GM04504 (cell line): ENCODE results near the gene AP3B1.

ENCODE experiments used
- DNase-seq: peaks from one replicate; pipeline ENCODE4 v3.0.0-alpha.2; 2012; ENCODE audit warnings: low read depth

AP3B1 gene

GRCh38 chr5:78003450-78003849 lies 291.0 kb downstream of the AP3B1 start:
- DNase-seq: no peak

- DNase-seq: no peak
These were observed 291.8 kb downstream of the AP3B1 start for GRCh38 chr5:78002690-78003089.

- DNase-seq: no peak
These were observed 293.3 kb downstream of the AP3B1 start for GRCh38 chr5:78001197-78001596.

GRCh38 chr5:78000191-78000590 lies 294.3 kb downstream of the AP3B1 start:
- no peak for DNase-seq

GRCh38 chr5:77999399-77999798 lies 295.1 kb downstream of the AP3B1 start:
- no peak for DNase-seq

- no peak for DNase-seq
These were observed 297.6 kb downstream of the AP3B1 start for GRCh38 chr5:77996943-77997342.

- no peak for DNase-seq
These were observed 298.6 kb downstream of the AP3B1 start for GRCh38 chr5:77995793-77996409.

- peak; percentile 58 for DNase-seq
These were observed 299.6 kb downstream of the AP3B1 start for GRCh38 chr5:77994943-77995342.

GRCh38 chr5:77993855-77994318 lies 300.6 kb downstream of the AP3B1 start:
- DNase-seq: no peak

GRCh38 chr5:77993141-77993854 lies 301.2 kb downstream of the AP3B1 start:
- DNase-seq: no peak

GRCh38 chr5:77991084-77991483 lies 303.4 kb downstream of the AP3B1 start:
- no peak for DNase-seq

- no peak for DNase-seq
These were observed 304.5 kb downstream of the AP3B1 start for GRCh38 chr5:77990020-77990419.

GRCh38 chr5:77987988-77988387 lies 306.5 kb downstream of the AP3B1 start:
- DNase-seq: no peak

GRCh38 chr5:77987331-77987730 lies 307.2 kb downstream of the AP3B1 start:
- DNase-seq: no peak

GRCh38 chr5:77986261-77986660 lies 308.2 kb downstream of the AP3B1 start:
- no peak for DNase-seq

- DNase-seq: no peak
These were observed 309.3 kb downstream of the AP3B1 start for GRCh38 chr5:77985247-77985646.

- no peak for DNase-seq
These were observed 309.9 kb downstream of the AP3B1 start for GRCh38 chr5:77984587-77984986.

GRCh38 chr5:77983482-77984199 lies 310.9 kb downstream of the AP3B1 start:
- no peak for DNase-seq

GRCh38 chr5:77981820-77982219 lies 312.7 kb downstream of the AP3B1 start:
- DNase-seq: no peak

- DNase-seq: no peak
These were observed 319.9 kb downstream of the AP3B1 start for GRCh38 chr5:77974576-77974975.

GRCh38 chr5:77973253-77973609 lies 321.3 kb downstream of the AP3B1 start:
- DNase-seq: no peak

- no peak for DNase-seq
These were observed 321.8 kb downstream of the AP3B1 start for GRCh38 chr5:77972469-77973252.
